Gastroesophageal sphincter (tissue), 4 donors: Measurements from ENCODE around the gene TAF1B. TPM values are rescaled to one million over a fixed set of nuclear protein-coding genes. Genes with fewer than 3 reads are reported as not detected.

Experiments
- ATAC-seq: fragments of 150-250 bp; one replicate; pipeline ENCODE4 v1.9.1; 2016; ENCODE audit warnings: mild to moderate bottlenecking, moderate library complexity
- H3K27ac ChIP-seq, 4 donors: fragments of 200-600 bp; sonication (generic) in 3 of 4; 1 replicate in 3 of 4; 2 replicates in 1 of 4; pipeline ENCODE4 v1.5.1; 2016 to 2019
- H3K27me3 ChIP-seq: fragments of 200-600 bp; sonication (generic); one replicate; pipeline ENCODE4 v1.5.1; 2019
- H3K36me3 ChIP-seq, 2 donors: fragments of 200-600 bp; sonication (generic); one replicate each; pipeline ENCODE4 v1.5.1; 2019; ENCODE audit warnings: control low read depth in 1 of 2
- H3K4me1 ChIP-seq, 3 donors: fragments of 200-600 bp; sonication (generic); 1 replicate in 2 of 3; 2 replicates in 1 of 3; pipeline ENCODE4 v1.5.1; 2016 to 2019; ENCODE audit warnings: control low read depth in 2 of 3
- H3K4me3 ChIP-seq, 2 donors: fragments of 200-600 bp; sonication (generic); one replicate each; pipeline ENCODE4 v1.5.1; 2019; ENCODE audit warnings: mild to moderate bottlenecking in 1 of 2, moderate library complexity in 1 of 2
- H3K9me3 ChIP-seq, 3 donors: fragments of 200-600 bp; sonication (generic); one replicate each; pipeline ENCODE4 v1.5.1; 2017 to 2019; ENCODE audit warnings: control low read depth in 2 of 3
- EP300 ChIP-seq: sonication (generic); formaldehyde crosslinking; IDR thresholded peaks from one replicate; pipeline ENCODE4 v1.6.1; 2017; ENCODE audit warnings: antibody characterized with exemption, mild to moderate bottlenecking
- POLR2A ChIP-seq, 2 donors: fragments of 450-650 bp; IDR thresholded peaks; one replicate each; pipeline ENCODE4 v1.6.1; 2017; ENCODE audit warnings: antibody characterized with exemption in 2 of 2, mild to moderate bottlenecking in 2 of 2, moderate library complexity in 1 of 2
- POLR2AphosphoS5 ChIP-seq: sonication (generic); formaldehyde crosslinking; IDR thresholded peaks from one replicate; pipeline ENCODE4 v1.6.1; 2017; ENCODE audit warnings: antibody characterized with exemption
- WGBS, 2 donors: methylation state at CpG; one replicate each; pipeline ENCODE4 v1.1.5; 2018; ENCODE audit warnings: low coverage in 1 of 2; 5-methylcytosine and 5-hydroxymethylcytosine counted together
- total RNA-seq, 4 donors: library from RNA; depleted of rRNA; stranded (reverse); fragments of >200 nt; gene quantifications; one replicate each; pipeline ENCODE4 v1.1.0, GENCODE V29; 2016
- TF ChIP-seq, protein P1 (sequence below), 4 experiments: fragments of 200-600 bp in 2 of 4; fragments of 450-650 bp in 2 of 4; sonication (generic) in 1 of 4; IDR thresholded peaks; one replicate each; pipeline ENCODE4 v1.5.1; 2017 to 2019; ENCODE audit warnings: antibody characterized with exemption in 4 of 4, mild to moderate bottlenecking in 2 of 4, moderate library complexity in 2 of 4

The TAF1B gene
- total RNA-seq, 4 donors from 2014 or later, result 6.2 to 15.6 (median 8.5) TPM

DNA sequence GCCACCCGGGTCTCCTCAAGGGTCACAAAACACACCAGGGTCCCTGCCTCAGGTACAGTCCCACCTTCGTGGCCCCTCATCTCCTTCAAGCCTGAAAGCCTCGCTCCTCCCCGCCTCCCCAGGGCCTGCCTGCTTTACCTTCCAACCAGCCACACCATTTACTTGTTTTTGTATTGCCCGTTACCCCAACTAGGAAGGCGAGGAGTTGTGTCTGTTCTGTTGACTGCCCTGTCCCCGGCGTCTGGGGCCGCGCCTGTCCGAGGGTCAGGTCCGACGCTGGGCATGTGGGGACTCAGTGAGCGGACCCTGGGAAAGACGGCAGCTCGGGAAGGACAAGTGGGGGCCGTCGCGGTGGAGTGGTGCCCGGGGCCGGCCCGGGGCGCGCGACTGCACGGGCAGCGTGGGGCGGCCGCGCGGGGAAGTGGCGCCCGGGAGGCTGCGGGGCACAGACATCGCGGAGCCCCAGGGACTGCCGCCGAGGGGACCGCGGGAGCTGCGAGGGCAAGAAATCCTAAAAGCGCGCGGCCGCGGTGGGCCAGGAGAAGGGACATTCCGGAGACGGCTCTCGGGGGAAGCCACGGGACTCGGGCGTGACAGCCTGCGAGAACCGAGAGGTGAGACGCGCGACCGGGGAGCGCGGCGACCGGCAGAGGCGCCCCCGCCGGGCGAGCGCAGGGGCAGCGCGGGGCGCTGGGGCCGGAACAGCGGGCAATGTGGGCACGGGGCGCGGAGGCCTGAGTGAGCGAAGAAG lies 107.4 kb downstream of the TAF1B start:
- Histone ChIP-seq H3K36me3 (no peaks in the 10 kb centered on the region), H3K4me1 (peaks cover 0 to 14% (median 4%) of the 10 kb centered on the region in 3 donors), H3K27me3 (peaks cover 13% of the 10 kb centered on the region), H3K27ac (peak overlapping the region in 3 of 4 donors; percentile 65 to 79 (median 79)), H3K9me3 (no peaks in the 10 kb centered on the region), H3K4me3 (peak overlapping the region; percentile 58 to 83)
- WGBS, 2 donors, result 60% methylated on average over 4 of the region's 76 CpGs; no CpG with 5 or more reads in 1 of the 2 donors
- ATAC-seq, result peak; percentile 41
- TF ChIP-seq POLR2A (IDR thresholded peaks at IDR 0.05) (no peak), POLR2AphosphoS5 (no peak), EP300 (no peak)
- TF ChIP-seq, protein P1, sequence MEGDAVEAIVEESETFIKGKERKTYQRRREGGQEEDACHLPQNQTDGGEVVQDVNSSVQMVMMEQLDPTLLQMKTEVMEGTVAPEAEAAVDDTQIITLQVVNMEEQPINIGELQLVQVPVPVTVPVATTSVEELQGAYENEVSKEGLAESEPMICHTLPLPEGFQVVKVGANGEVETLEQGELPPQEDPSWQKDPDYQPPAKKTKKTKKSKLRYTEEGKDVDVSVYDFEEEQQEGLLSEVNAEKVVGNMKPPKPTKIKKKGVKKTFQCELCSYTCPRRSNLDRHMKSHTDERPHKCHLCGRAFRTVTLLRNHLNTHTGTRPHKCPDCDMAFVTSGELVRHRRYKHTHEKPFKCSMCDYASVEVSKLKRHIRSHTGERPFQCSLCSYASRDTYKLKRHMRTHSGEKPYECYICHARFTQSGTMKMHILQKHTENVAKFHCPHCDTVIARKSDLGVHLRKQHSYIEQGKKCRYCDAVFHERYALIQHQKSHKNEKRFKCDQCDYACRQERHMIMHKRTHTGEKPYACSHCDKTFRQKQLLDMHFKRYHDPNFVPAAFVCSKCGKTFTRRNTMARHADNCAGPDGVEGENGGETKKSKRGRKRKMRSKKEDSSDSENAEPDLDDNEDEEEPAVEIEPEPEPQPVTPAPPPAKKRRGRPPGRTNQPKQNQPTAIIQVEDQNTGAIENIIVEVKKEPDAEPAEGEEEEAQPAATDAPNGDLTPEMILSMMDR (IDR thresholded peaks at IDR 0.05), result peak in 1 of 4 experiments; percentile 34

DNA sequence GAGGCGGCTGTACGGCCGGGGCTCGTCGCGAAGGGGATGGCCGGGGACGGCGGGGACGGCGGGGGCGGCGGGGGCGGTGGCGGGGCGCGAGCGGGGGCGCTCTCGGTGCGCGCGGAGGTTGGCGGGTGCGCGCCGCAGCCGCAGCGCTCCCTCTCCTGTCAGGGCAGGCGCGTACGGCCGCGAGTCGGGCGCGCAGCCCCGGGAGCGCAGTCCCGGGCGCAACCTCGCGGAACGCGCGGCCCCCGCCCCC lies 107.9 kb downstream of the TAF1B start:
- Histone ChIP-seq H3K9me3 (no peaks in the 10 kb centered on the region), H3K36me3 (no peaks in the 10 kb centered on the region), H3K27me3 (peaks cover 8% of the 10 kb centered on the region), H3K4me1 (peaks cover 0 to 14% (median 4%) of the 10 kb centered on the region in 3 donors), H3K27ac (peak overlapping the region in 3 of 4 donors; percentile 65 to 79 (median 79)), H3K4me3 (peak overlapping the region; percentile 58 to 83)
- TF ChIP-seq, protein P1 (IDR thresholded peaks at IDR 0.05), result no peak
- TF ChIP-seq EP300, result no peak
- no peak for TF ChIP-seq POLR2AphosphoS5
- no peak for TF ChIP-seq POLR2A (IDR thresholded peaks at IDR 0.05)
- 7% methylated on average over 3 of the region's 47 CpGs; no CpG with 5 or more reads in 1 of the 2 donors for WGBS, 2 donors
- no peak for ATAC-seq

DNA sequence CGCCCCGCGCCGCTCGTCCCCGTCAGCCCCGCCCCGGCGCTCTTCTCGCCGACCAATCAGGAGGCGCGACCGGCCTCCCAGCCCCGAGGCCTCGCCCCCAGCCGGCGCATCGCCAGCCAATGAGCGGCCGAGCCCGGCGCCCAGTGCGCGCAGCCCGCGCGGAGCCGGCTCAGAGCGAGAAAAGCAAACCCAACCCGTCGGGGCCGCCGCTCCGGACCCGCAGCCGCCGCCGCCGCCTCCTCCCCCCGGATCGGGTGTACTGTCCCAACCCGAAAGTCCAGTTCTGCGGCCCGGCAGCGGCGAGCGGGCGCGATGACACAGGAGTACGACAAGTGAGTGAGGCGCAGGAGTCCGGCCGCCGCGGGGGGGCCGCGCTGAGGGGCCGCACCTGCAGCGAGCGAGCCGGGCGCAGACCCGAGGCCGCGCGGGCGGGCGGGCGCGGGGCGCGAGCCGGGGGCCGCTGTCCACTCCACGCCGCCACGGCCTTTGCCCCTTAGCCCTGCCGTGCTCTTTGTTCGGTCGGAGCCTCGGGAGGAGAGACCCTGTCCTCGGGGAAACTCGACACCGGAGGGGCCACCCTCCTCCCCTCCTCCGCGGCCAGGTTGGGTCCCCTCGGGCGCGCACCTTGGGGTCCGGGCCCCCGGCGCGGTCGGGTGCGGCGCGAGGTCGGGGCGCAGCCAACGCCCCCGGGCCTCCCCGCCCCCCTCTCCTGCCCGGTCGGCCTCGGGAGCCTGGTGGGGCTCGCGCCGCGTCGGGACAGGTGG lies 108.4 kb downstream of the TAF1B start, which contains the start of gene GRHL1:
GRHL1 (plus strand) TSS at position 172 of the 764 bp plus-strand sequence; CDS start at position 313, 141 bp downstream.
- Histone ChIP-seq H3K27me3 (peaks cover 3% of the 10 kb centered on the region), H3K36me3 (no peaks in the 10 kb centered on the region), H3K9me3 (no peaks in the 10 kb centered on the region), H3K27ac (peak within 1 kb of the TSS in 3 of 4 donors; percentile 65 to 81 (median 79)), H3K4me3 (peak within 1 kb of the TSS; percentile 58 to 83), H3K4me1 (peaks cover 0 to 14% (median 4%) of the 10 kb centered on the region in 3 donors)
- ATAC-seq, result peak; percentile 98
- TF ChIP-seq, protein P1 (IDR thresholded peaks at IDR 0.05), result no peak
- TF ChIP-seq POLR2A (IDR thresholded peaks at IDR 0.05), result no peak
- TF ChIP-seq POLR2AphosphoS5, result peak; percentile 7
- no peak for TF ChIP-seq EP300
- WGBS, 2 donors, result no CpG with 5 or more reads among the region's 111 CpGs

DNA sequence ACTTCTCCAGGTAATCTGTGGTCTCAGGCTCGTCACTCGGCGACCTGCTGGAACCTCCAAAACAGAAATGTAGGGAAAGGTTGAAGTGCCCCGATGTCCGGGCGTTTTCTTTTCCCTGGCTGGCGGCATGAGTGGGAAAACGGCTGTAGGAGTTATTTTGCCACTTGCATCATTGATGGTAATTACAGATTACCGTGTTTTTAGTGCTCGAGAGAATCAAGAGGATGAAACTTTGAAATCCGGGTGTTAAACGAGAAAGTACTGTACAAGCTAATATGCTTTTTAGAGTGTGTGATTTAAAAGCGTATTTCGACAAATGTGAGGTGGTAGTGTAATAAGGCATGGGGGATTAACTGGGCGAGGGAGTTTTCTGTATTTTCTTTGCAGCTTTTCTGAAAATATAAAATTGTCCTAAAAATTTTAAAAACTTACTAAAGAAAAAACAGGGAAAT lies 109.0 kb downstream of the TAF1B start:
- H3K4me1 ChIP-seq, result peaks cover 0 to 14% (median 4%) of the 10 kb centered on the region in 3 donors
- H3K27ac ChIP-seq, result peak overlapping the region in 2 of 4 donors; percentile 79 to 81
- H3K9me3 ChIP-seq, result no peaks in the 10 kb centered on the region
- H3K36me3 ChIP-seq, result no peaks in the 10 kb centered on the region
- 31 to 32% methylated on average over 9 to 12 of the region's 15 CpGs for WGBS, 2 donors
- TF ChIP-seq, protein P1 (IDR thresholded peaks at IDR 0.05), result no peak
- TF ChIP-seq POLR2A (IDR thresholded peaks at IDR 0.05) (no peak), EP300 (no peak), POLR2AphosphoS5 (no peak)
- no peak for ATAC-seq
- H3K27me3 ChIP-seq, result no peaks in the 10 kb centered on the region
- peak overlapping the region; percentile 39 to 83 for H3K4me3 ChIP-seq
